ENCODE results near the gene BTBD2.

DNA sequence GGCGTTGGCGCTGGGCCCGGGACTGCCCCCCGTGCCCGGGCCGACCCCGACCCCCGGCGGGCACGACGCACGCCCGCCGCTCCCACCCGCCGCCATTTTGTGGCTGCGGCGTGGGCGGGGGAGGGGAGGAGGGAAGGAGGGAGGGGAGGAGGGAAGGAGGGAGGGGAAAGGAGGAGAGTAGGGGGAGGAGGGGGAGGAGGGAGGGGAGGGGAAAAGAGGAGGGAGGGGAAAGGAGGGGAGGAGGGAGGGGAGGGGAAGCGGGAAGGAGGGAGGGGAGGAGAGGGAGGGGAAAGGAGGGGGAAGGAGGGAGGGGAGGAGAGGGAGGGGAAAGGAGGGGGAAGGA, at the start of gene BTBD2:
- TF ChIP-seq, protein P1, sequence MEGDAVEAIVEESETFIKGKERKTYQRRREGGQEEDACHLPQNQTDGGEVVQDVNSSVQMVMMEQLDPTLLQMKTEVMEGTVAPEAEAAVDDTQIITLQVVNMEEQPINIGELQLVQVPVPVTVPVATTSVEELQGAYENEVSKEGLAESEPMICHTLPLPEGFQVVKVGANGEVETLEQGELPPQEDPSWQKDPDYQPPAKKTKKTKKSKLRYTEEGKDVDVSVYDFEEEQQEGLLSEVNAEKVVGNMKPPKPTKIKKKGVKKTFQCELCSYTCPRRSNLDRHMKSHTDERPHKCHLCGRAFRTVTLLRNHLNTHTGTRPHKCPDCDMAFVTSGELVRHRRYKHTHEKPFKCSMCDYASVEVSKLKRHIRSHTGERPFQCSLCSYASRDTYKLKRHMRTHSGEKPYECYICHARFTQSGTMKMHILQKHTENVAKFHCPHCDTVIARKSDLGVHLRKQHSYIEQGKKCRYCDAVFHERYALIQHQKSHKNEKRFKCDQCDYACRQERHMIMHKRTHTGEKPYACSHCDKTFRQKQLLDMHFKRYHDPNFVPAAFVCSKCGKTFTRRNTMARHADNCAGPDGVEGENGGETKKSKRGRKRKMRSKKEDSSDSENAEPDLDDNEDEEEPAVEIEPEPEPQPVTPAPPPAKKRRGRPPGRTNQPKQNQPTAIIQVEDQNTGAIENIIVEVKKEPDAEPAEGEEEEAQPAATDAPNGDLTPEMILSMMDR (conservative IDR thresholded peaks at IDR 0.05): no peak
- TF ChIP-seq EZH2 (IDR thresholded peaks at IDR 0.05; ENCODE audit: low read depth): no peak
